ENCODE data around the gene SPATA6.

- TF ChIP-seq CTCF (IDR thresholded peaks at IDR 0.05), result no peak
- TF ChIP-seq POLR2AphosphoS5 (IDR thresholded peaks at IDR 0.05), result no peak
- TF ChIP-seq POLR2A (IDR thresholded peaks at IDR 0.05; ENCODE audit: low read depth), result no peak
- TF ChIP-seq EP300 (IDR thresholded peaks at IDR 0.05), result no peak
Observed at GRCh38 chr1:48466594-48466993, 5.4 kb downstream of the SPATA6 start.

Data from esophagus muscularis mucosa (tissue), 4 donors.